Muscle of leg (tissue), 11 donors: ENCODE measurements around the gene MAD2L1. TPM values are rescaled to one million over a fixed set of nuclear protein-coding genes. Genes with fewer than 3 reads are reported as not detected.

Source experiments
- DNase-seq: peaks from one replicate; pipeline ENCODE4 v3.0.0; 2013
- H3K27ac ChIP-seq: one replicate; pipeline ENCODE4 v1.5.1; 2013; ENCODE audit warnings: mild to moderate bottlenecking, low read length, control low read depth
- H3K27me3 ChIP-seq: one replicate; pipeline ENCODE4 v1.6.1; 2013; ENCODE audit warnings: low read length; ENCODE audit not compliant: control insufficient read depth, insufficient read depth
- H3K36me3 ChIP-seq: one replicate; pipeline ENCODE4 v1.6.1; 2013; ENCODE audit warnings: low read length; ENCODE audit not compliant: control insufficient read depth, insufficient read depth
- H3K4me1 ChIP-seq: one replicate; pipeline ENCODE4 v1.6.1; 2013; ENCODE audit warnings: low read length; ENCODE audit not compliant: control insufficient read depth, insufficient read depth
- H3K4me3 ChIP-seq: one replicate; pipeline ENCODE4 v1.5.1; 2013; ENCODE audit warnings: low read length, control low read depth
- H3K9me3 ChIP-seq: replicated peaks from 2 replicates; pipeline ENCODE4 v1.6.1; 2013; ENCODE audit warnings: low read depth, low read length; ENCODE audit not compliant: control insufficient read depth
- WGBS: methylation state at CpG from one replicate; pipeline ENCODE4 v1.1.5; 2013; ENCODE audit warnings: missing lambda C conversion rate; ENCODE audit not compliant: insufficient coverage; 5-methylcytosine and 5-hydroxymethylcytosine counted together
- polyA plus RNA-seq, 8 donors: library from polyadenylated mRNA; unstranded; fragments of 120-200 nt; gene quantifications; one replicate each; pipeline versions ENCODE4 v1.2.1 to v1.2.3, GENCODE V29; 2013; ENCODE audit warnings: inconsistent platforms in 1 of 8, low replicate concordance in 1 of 8; ENCODE audit not compliant: insufficient read length in 8 of 8, insufficient read depth in 1 of 8
- total RNA-seq: library from RNA; stranded (reverse); fragments of 120-200 nt; gene quantifications from one replicate; pipeline ENCODE4 v1.2.4, GENCODE V29; 2013

Gene MAD2L1
- total and polyA plus RNA-seq, 9 donors, result 11.9 to 30.3 (median 20.6) TPM

- no peak overlapping the region for H3K4me3 ChIP-seq
- 100% methylated on average over 1 of the region's 2 CpGs for WGBS
Observed at GRCh38 chr4:120009731-120010130, 56.9 kb downstream of the MAD2L1 start.

GRCh38 chr4:120008957-120009356 is 57.7 kb downstream of the MAD2L1 start:
- Histone ChIP-seq H3K9me3 (no peaks in the 10 kb centered on the region), H3K4me3 (no peak overlapping the region)

More at GRCh38 chr4:120009731-120010130, 56.9 kb downstream of the MAD2L1 start:
- no peak for DNase-seq
- H3K36me3 ChIP-seq, result no peaks in the 10 kb centered on the region
- no peaks in the 10 kb centered on the region for H3K27me3 ChIP-seq
- no peaks in the 10 kb centered on the region for H3K9me3 ChIP-seq
- H3K27ac ChIP-seq, result no peak overlapping the region
- H3K4me1 ChIP-seq, result peaks cover 9% of the 10 kb centered on the region

GRCh38 chr4:120007896-120008436 is 58.7 kb downstream of the MAD2L1 start:
- peak overlapping the region; percentile 85 for H3K27ac ChIP-seq
- peak; percentile 75 for DNase-seq
- 46% methylated on average over 4 of the region's 5 CpGs for WGBS

More at GRCh38 chr4:120008957-120009356, 57.7 kb downstream of the MAD2L1 start:
- WGBS, result 100% methylated on average over 1 of the region's 4 CpGs
- H3K36me3 ChIP-seq, result no peaks in the 10 kb centered on the region
- H3K4me1 ChIP-seq, result peaks cover 9% of the 10 kb centered on the region
- no peaks in the 10 kb centered on the region for H3K27me3 ChIP-seq
- H3K27ac ChIP-seq, result peak overlapping the region; percentile 85
- DNase-seq, result no peak

GRCh38 chr4:120007191-120007871 is 59.3 kb downstream of the MAD2L1 start:
- Histone ChIP-seq H3K27ac (peak overlapping the region; percentile 77), H3K4me1 (peaks cover 9% of the 10 kb centered on the region), H3K36me3 (no peaks in the 10 kb centered on the region), H3K27me3 (no peaks in the 10 kb centered on the region), H3K4me3 (no peak overlapping the region), H3K9me3 (no peaks in the 10 kb centered on the region)
- no CpG with 5 or more reads among the region's 5 CpGs for WGBS
- peak; percentile 97 for DNase-seq

More at GRCh38 chr4:120007896-120008436, 58.7 kb downstream of the MAD2L1 start:
- no peaks in the 10 kb centered on the region for H3K27me3 ChIP-seq
- no peaks in the 10 kb centered on the region for H3K36me3 ChIP-seq
- H3K4me3 ChIP-seq, result no peak overlapping the region
- H3K9me3 ChIP-seq, result no peaks in the 10 kb centered on the region
- peaks cover 9% of the 10 kb centered on the region for H3K4me1 ChIP-seq
